Vagina (tissue), 2 donors: ENCODE results near the gene JAKMIP3. TPM values are rescaled to one million over a fixed set of nuclear protein-coding genes. Genes with fewer than 3 reads are reported as not detected.

Experiments used
- DNase-seq, 2 donors: peaks; one replicate each; pipeline ENCODE4 v3.0.0-alpha.2; 2017; ENCODE audit errors: extremely low spot score in 2 of 2
- H3K27ac ChIP-seq: fragments of 200-600 bp; sonication (generic); one replicate; pipeline ENCODE4 v1.5.1; 2019
- H3K27me3 ChIP-seq: fragments of 200-600 bp; sonication (generic); one replicate; pipeline ENCODE4 v1.5.1; 2019
- H3K36me3 ChIP-seq, 2 donors: fragments of 200-600 bp; sonication (generic); one replicate each; pipeline ENCODE4 v1.5.1; 2017 to 2019
- H3K4me1 ChIP-seq: fragments of 200-600 bp; sonication (generic); one replicate; pipeline ENCODE4 v1.5.1; 2019
- H3K4me3 ChIP-seq, 2 donors: fragments of 200-600 bp; sonication (generic); 1 replicate in 1 of 2; 2 replicates in 1 of 2; pipeline ENCODE4 v1.5.1; 2016 to 2019
- H3K9me3 ChIP-seq: fragments of 200-600 bp; sonication (generic); one replicate; pipeline ENCODE4 v1.5.1; 2019
- POLR2A ChIP-seq, 2 donors: fragments of 450-650 bp; IDR thresholded peaks; one replicate each; pipeline ENCODE4 v1.6.1; 2017; ENCODE audit warnings: antibody characterized with exemption in 2 of 2, mild to moderate bottlenecking in 2 of 2, moderate library complexity in 2 of 2
- POLR2AphosphoS5 ChIP-seq, 2 donors: sonication (generic); formaldehyde crosslinking; IDR thresholded peaks; one replicate each; pipeline ENCODE4 v1.9.0; 2017; ENCODE audit warnings: antibody characterized with exemption in 2 of 2, mild to moderate bottlenecking in 2 of 2, low read depth in 1 of 2; ENCODE audit not compliant: insufficient read depth in 1 of 2
- intact Hi-C: fragments of 100-400 bp; cut with DNase I; formaldehyde crosslinking; loops from one replicate; pipeline ENCODE4 v1.15.1; 2023
- total RNA-seq: library from RNA; depleted of rRNA; stranded (reverse); fragments of >200 nt; gene quantifications from one replicate; pipeline ENCODE4 v1.2.3, GENCODE V29; 2016
- TF ChIP-seq, protein P1 (sequence below), 3 experiments: fragments of 450-650 bp in 2 of 3; fragments of 200-600 bp in 1 of 3; sonication (generic) in 1 of 3; IDR thresholded peaks; one replicate each; pipeline ENCODE4 v1.5.1; 2017 to 2019; ENCODE audit warnings: antibody characterized with exemption in 3 of 3, mild to moderate bottlenecking in 2 of 3, moderate library complexity in 2 of 3

JAKMIP3 gene
- total RNA-seq, 1 donor from 2014 or later, result 0.49 TPM

DNA sequence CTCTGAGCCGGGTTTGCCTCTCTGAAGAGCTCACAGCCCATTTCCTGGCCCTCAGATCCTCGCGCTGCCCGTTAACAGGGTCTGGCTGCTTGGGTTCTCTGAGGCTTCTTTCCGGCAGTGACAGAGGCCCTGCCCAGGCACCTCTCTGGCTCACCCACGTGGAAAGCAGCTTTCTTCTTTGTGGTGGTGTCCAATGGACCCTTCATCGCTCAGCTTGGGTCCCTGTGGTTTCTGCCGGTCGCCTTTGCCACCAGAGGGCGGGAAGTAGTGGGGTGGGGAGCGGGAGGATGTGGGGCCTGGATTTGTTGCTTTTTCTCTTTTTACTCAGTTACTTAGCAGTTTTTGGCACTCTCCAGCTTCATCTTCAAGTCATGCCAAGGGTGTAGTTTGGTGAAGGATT, 15.6 kb upstream of the JAKMIP3 start:
- TF ChIP-seq, protein P1, sequence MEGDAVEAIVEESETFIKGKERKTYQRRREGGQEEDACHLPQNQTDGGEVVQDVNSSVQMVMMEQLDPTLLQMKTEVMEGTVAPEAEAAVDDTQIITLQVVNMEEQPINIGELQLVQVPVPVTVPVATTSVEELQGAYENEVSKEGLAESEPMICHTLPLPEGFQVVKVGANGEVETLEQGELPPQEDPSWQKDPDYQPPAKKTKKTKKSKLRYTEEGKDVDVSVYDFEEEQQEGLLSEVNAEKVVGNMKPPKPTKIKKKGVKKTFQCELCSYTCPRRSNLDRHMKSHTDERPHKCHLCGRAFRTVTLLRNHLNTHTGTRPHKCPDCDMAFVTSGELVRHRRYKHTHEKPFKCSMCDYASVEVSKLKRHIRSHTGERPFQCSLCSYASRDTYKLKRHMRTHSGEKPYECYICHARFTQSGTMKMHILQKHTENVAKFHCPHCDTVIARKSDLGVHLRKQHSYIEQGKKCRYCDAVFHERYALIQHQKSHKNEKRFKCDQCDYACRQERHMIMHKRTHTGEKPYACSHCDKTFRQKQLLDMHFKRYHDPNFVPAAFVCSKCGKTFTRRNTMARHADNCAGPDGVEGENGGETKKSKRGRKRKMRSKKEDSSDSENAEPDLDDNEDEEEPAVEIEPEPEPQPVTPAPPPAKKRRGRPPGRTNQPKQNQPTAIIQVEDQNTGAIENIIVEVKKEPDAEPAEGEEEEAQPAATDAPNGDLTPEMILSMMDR (IDR thresholded peaks at IDR 0.05), result no peak
- TF ChIP-seq POLR2AphosphoS5 (IDR thresholded peaks at IDR 0.05; ENCODE audit: insufficient read depth in 1 of 2, low read depth in 1 of 2) (no peak), POLR2A (IDR thresholded peaks at IDR 0.05) (no peak)

DNA sequence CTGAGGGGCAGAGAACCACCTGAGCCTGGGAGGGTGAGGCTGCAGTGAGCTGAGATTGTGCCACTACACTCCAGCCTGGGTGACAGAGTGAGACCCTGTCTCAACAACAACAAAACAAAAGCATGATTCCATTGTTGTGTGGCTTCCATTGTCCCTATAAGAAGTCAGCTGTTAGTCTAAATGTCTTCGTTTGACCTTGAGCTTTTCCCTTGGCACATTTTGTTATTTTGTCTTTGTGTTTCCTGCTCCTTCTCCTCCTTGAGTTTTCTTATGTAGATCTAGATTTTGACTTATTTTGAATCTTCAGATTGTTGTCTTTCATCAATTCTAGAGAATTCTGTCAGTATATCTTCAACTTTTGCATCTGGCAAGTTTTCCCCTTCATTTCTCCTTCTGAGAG, 13.6 kb upstream of the JAKMIP3 start:
- Histone ChIP-seq H3K4me1 (no peaks in the 10 kb centered on the region), H3K27ac (no peak overlapping the region), H3K9me3 (peaks cover 17% of the 10 kb centered on the region), H3K36me3 (no peaks in the 10 kb centered on the region), H3K27me3 (no peaks in the 10 kb centered on the region), H3K4me3 (no peak overlapping the region)
- no peak for TF ChIP-seq POLR2AphosphoS5 (IDR thresholded peaks at IDR 0.05; ENCODE audit: insufficient read depth in 1 of 2, low read depth in 1 of 2)
- no peak for TF ChIP-seq POLR2A (IDR thresholded peaks at IDR 0.05)
- TF ChIP-seq, protein P1 (IDR thresholded peaks at IDR 0.05), result no peak
- no peak for DNase-seq
- intact Hi-C loops, result no loop called here

More for the DNA sequence above, 15.6 kb upstream of the JAKMIP3 start:
- intact Hi-C loops, result no loop called here
- Histone ChIP-seq H3K27me3 (no peaks in the 10 kb centered on the region), H3K27ac (no peak overlapping the region), H3K36me3 (no peaks in the 10 kb centered on the region), H3K4me1 (no peaks in the 10 kb centered on the region), H3K9me3 (peaks cover 17% of the 10 kb centered on the region), H3K4me3 (no peak overlapping the region)
- DNase-seq, result no peak

DNA sequence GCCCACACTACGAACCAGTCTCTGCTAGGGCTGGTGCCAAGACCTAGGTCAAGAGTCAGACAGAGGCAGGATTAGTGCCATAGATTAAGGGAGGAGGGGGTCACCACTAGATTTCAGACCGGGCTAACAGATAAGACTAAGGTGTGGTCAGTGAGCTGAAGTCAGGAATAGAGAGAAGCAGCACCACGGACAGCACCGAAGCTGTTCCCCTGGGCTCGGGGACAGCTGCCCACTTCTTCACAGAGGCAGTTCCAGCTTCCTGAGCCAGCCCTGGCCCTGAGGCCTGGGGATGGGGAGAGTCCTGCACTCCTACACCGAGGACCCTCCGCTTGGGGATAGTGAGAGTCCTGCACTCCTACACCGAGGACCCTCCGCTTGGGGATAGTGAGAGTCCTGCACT, 11.2 kb upstream of the JAKMIP3 start:
- no peak overlapping the region for H3K27ac ChIP-seq
- H3K27me3 ChIP-seq, result no peaks in the 10 kb centered on the region
- H3K36me3 ChIP-seq, result no peaks in the 10 kb centered on the region
- H3K4me3 ChIP-seq, result no peak overlapping the region
- no peak for DNase-seq
- H3K9me3 ChIP-seq, result peaks cover 17% of the 10 kb centered on the region
- no peaks in the 10 kb centered on the region for H3K4me1 ChIP-seq
- TF ChIP-seq POLR2A (IDR thresholded peaks at IDR 0.05), result no peak
- TF ChIP-seq, protein P1 (IDR thresholded peaks at IDR 0.05), result no peak
- no peak for TF ChIP-seq POLR2AphosphoS5 (IDR thresholded peaks at IDR 0.05; ENCODE audit: insufficient read depth in 1 of 2, low read depth in 1 of 2)
- intact Hi-C loops, result no loop called here

DNA sequence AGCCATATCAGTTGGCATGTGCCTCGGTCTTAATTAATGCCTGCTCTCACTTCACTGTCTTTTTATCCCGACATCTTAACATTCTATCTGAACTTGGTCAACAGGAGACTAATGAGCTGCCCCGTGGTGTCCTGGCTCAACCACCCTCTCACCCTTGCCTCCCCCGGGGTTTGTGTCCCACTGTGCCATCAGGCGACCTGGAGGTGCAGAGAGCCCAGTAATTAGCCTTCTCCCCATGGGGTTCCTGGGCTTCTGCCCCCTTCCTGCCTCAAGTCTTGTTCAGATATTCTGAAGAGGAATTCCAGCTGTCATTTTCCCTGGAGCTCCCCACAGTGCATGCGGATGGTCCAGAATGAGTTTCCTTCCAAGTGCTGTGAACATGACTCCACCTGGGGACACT, 10.1 kb upstream of the JAKMIP3 start:
- H3K4me3 ChIP-seq, result no peak overlapping the region

DNA sequence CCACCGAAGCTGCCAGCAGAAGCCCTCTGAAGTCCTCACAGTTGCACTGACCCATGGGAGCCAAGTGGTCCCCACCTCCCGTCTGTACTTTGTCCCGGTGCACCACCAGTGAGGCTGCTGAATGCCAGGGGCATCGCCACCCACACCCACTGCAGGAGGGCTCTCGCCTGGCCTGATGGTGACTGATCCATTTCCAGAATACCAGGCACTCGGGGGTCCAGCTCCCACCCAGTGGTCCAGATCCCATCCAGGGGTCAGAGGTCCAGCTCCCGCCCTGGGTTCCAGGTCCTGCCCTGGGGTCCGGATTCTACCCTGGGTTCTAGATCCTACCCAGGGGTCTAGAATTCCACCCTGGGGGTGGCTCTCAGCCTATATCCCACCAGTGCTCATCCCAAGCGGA, 9.1 kb upstream of the JAKMIP3 start:
- H3K4me1 ChIP-seq, result no peaks in the 10 kb centered on the region
- H3K36me3 ChIP-seq, result no peaks in the 10 kb centered on the region
- H3K27ac ChIP-seq, result no peak overlapping the region
- no peak for TF ChIP-seq POLR2A (IDR thresholded peaks at IDR 0.05)
- TF ChIP-seq, protein P1 (IDR thresholded peaks at IDR 0.05), result no peak
- no peak for TF ChIP-seq POLR2AphosphoS5 (IDR thresholded peaks at IDR 0.05; ENCODE audit: insufficient read depth in 1 of 2, low read depth in 1 of 2)
- intact Hi-C loops, result no loop called here
- no peaks in the 10 kb centered on the region for H3K27me3 ChIP-seq
- H3K9me3 ChIP-seq, result peaks cover 15% of the 10 kb centered on the region
- DNase-seq, result no peak
- H3K4me3 ChIP-seq, result no peak overlapping the region

More for the DNA sequence above, 10.1 kb upstream of the JAKMIP3 start:
- TF ChIP-seq POLR2A (IDR thresholded peaks at IDR 0.05), result no peak
- no peak overlapping the region for H3K27ac ChIP-seq
- intact Hi-C loops, result no loop called here
- peaks cover 17% of the 10 kb centered on the region for H3K9me3 ChIP-seq
- no peaks in the 10 kb centered on the region for H3K27me3 ChIP-seq
- DNase-seq, result no peak
- no peaks in the 10 kb centered on the region for H3K36me3 ChIP-seq
- no peaks in the 10 kb centered on the region for H3K4me1 ChIP-seq
